ENCODE data around the gene CERS6. TPM values are rescaled to one million over a fixed set of nuclear protein-coding genes. Genes with fewer than 3 reads are reported as not detected.

The CERS6 gene
- total and polyA plus RNA-seq, 10 of the 15 experiments (the other 5 are each of a cell fraction or from before 2014, with no cell fraction given), result 1.3 to 20.4 (median 14.1) TPM

- TF ChIP-seq CUX1 (IDR thresholded peaks at IDR 0.05; ENCODE audit: insufficient replicate concordance, low read depth, low read length) (no peak), IRF4 (IDR thresholded peaks at IDR 0.05; ENCODE audit: low read depth, low read length) (0 out of 2 replicates have a peak, but pooled peaks have one; percentile 26), JUNB (IDR thresholded peaks at IDR 0.05) (peak; percentile 27; the same call in 1 of the 2 replicates), ESRRA (IDR thresholded peaks at IDR 0.05; ENCODE audit: low read length) (no peak), ZNF622 (IDR thresholded peaks at IDR 0.05) (no peak)
Observed at GRCh38 chr2:168726375-168726774, 270.3 kb downstream of the CERS6 start (continued).

GRCh38 chr2:168727904-168728470, 271.9 kb downstream of the CERS6 start:
- FAIRE-seq, result no peak
- RAD21 ChIA-PET (ENCODE audit: unreplicated experiment), result no interaction called here
- H3K36me3 ChIP-seq (ENCODE audit: control insufficient read depth in 2 of 2, insufficient read depth in 2 of 2, low read length in 1 of 2), result no peaks in the 10 kb centered on the region
- no peaks in the 10 kb centered on the region for H4K20me1 ChIP-seq (ENCODE audit: control insufficient read depth, insufficient read depth)
- no peak overlapping the region for H2AFZ ChIP-seq (ENCODE audit: control insufficient read depth, low read depth, low read length)
- no peak overlapping the region for H3K4me2 ChIP-seq (ENCODE audit: control insufficient read depth, insufficient read depth)
- ATAC-seq, result no peak; the same call in 2 of the 3 replicates
- no peaks in the 10 kb centered on the region for H3K27me3 ChIP-seq (replicated peaks in 1 of 2; ENCODE audit: control insufficient read depth in 2 of 2, insufficient read depth in 2 of 2, low read length in 1 of 2)
- TF ChIP-seq SREBF2 (IDR thresholded peaks at IDR 0.05; ENCODE audit: low read length), result no peak
- TF ChIP-seq ZBTB40 (IDR thresholded peaks at IDR 0.05; ENCODE audit: borderline replicate concordance), result peak; percentile 50
- H3K4me1 ChIP-seq (ENCODE audit: control insufficient read depth, insufficient read depth, low read length), result no peaks in the 10 kb centered on the region
- CTCF ChIA-PET, result interaction anchor here (0.6 kb wide), 1 partner anchor 22 kb away, joined by 4 read pairs; no protein-coding TSS in a partner anchor
- in situ Hi-C loops (cut with MboI) (no loop called here), intact Hi-C loops (cut with micrococcal nuclease; ENCODE audit: unreplicated experiment) (no loop called here)
- H3K9me3 ChIP-seq (replicated peaks; ENCODE audit: control insufficient read depth, insufficient read depth, low read length), result no peaks in the 10 kb centered on the region
- H3K79me2 ChIP-seq (ENCODE audit: control insufficient read depth, insufficient read depth, low read length), result no peaks in the 10 kb centered on the region
- H3K27ac ChIP-seq (ENCODE audit: control insufficient read depth, insufficient read depth), result no peak overlapping the region
- DNase-seq (ENCODE audit: low read depth, low spot score), result no peak
- no peak overlapping the region for H3K4me3 ChIP-seq
- SMC1A ChIA-PET (ENCODE audit: uncharacterized antibody, unreplicated experiment), result no interaction called here
- BruUV-seq (replicated peaks), result no TSS peak
- WGBS (ENCODE audit: insufficient coverage, insufficient replicate concordance, low lambda C conversion rate, missing lambda C conversion rate), result 93% methylated on average over 1 of the region's 5 CpGs
- POLR2A ChIA-PET, result no interaction called here
- H3K9ac ChIP-seq (ENCODE audit: control insufficient read depth, insufficient read depth, low read length), result no peak overlapping the region

All from GM12878 (cell line).